ENCODE data around the gene TPX2.

TPX2 gene

DNA sequence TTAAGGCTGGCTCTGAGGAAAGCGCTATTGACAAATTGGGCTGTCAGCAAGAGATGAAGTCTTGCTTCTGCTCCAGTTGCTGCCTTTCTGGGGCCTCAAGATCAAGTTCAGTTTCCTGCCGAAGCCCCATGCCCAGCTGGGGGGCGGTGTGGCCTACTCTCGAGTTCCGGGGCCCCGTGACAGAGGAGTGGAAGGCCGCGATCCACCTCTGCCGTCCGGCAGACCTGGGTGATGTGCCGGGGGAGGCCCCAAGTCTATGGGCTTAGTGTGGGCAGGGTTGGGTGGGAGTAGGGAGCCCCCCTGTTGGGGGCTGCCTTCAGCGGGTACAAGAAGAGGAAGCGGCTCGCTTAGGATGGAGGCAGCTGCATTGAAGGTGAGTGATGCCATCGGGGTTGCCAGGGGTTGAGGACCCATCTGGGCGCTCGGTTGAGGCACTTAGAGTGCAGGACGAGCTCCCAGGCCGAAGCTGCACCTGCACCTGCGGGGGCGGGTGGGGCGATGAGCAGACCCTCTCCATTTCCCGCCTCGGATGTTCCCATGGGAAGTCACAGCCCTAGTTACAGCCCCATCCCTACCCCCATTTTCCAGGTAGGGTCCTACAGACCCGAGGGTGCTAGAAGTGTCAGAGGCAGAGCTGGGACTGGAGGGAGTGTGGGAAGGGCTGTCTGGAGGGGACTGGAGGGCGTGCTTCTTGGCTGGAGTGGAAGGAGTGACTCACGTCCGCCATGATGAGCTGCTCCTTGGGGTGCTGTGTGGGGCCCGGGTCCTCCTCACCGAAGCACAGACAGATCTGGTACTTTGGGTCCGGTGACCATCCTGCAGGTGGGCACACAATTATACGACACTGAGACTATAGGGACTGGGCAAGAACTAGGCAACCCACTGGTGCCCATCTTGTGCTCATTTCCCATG is 109.3 kb downstream of the TPX2 start:
- DNase-seq (ENCODE audit: low spot score): no peak

DNA sequence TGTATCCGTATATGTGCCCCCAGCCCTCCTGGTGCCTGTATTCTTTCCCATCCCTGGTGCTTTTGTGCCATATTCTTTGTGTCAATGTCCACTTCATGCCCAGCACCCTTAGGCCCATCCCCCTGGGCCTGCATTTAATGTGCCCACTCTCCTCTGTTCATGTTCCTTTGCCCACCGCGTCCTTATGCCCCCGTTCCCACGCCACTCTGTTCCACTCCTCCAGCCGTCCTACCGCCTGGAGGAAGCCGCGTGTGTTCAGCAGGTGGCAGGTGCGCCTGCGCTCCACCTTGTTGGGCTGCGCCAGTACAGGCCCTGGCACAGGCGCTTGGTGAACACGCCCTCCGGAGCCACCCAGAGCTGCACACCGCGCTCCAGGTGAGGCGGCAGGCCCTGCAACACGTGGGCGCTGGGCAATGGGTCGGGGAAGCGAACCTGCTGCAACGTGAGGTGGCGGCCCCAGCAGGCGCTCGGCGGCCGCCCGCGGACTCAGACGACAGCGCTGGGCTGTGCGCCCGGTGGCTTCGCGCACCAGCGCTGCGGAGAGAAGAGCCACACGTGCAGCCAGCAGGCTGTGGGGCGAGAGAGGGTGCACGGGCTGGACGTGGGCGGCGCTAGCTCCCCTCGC is 110.3 kb downstream of the TPX2 start:
- no peak for DNase-seq (ENCODE audit: low spot score)
